Stimulated activated effector memory CD8-positive, alpha-beta T cell treated with anti-CD3 and anti-CD28 coated beads, Interleukin-12 subunit alpha, Interleukin-12 subunit beta, amount 100 ng/mL, for 72 hours (primary cell): Measurements from ENCODE around the gene TMEM186.
A peak's percentile ranks its signal among the peaks of the same experiment; 100 is the strongest.
"Not testable (repeated sequence)": the region's sequence is repeated elsewhere in the genome, so short reads cannot be mapped to it uniquely, and the experiment has no call there.

ENCODE experiments used
- ATAC-seq: fragments of 150-1000 bp; cut with Tn5 transposase; 2 replicates; pipeline ENCODE4 v1.10.0; 2021
- DNase-seq, 2 donors: peaks; one replicate each; pipeline ENCODE4 v3.0.0; 2021 to 2022; ENCODE audit warnings: low spot score in 2 of 2
- H3K27ac Mint-ChIP-seq: one replicate; pipeline ENCODE4 v1.8.0; 2022; ENCODE audit warnings: mild to moderate bottlenecking, mixed read lengths
- H3K36me3 Mint-ChIP-seq: one replicate; pipeline ENCODE4 v1.8.0; 2022; ENCODE audit warnings: mild to moderate bottlenecking, mixed read lengths
- H3K4me1 Mint-ChIP-seq: one replicate; pipeline ENCODE4 v1.8.0; 2022; ENCODE audit warnings: mixed read lengths
- H3K4me3 Mint-ChIP-seq: one replicate; pipeline ENCODE4 v1.8.0; 2022; ENCODE audit warnings: mild to moderate bottlenecking, mixed read lengths
- H3K9me3 Mint-ChIP-seq: one replicate; pipeline ENCODE4 v1.8.0; 2022; ENCODE audit warnings: mixed read lengths

TMEM186 gene

DNA sequence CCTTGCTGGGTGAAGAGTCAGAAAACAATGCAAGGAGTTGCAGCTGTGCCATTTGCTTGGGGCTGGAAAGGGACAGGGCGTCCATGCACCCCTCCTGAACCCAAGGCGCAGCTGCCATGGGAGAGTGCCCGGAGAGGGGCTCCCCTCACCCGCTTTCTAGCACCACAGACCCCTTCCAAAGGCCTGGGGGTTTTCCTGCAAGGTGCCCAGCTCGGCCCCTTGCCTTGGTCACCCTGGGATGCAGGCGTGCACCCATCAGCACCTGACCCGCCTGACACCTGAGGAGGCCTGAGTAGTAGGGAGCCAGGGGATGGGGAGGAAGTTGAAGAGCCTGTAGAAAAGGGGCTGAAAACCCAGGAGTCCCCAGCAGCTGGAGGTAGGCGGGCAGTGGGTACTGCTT lies 30.3 kb downstream of the TMEM186 start:
- DNase-seq = no peak
- no peaks in the 10 kb centered on the region for H3K4me1 Mint-ChIP-seq
- no peak overlapping the region for H3K4me3 Mint-ChIP-seq
- H3K9me3 Mint-ChIP-seq = no peaks in the 10 kb centered on the region
- ATAC-seq = no peak
- H3K36me3 Mint-ChIP-seq = peaks cover 26% of the 10 kb centered on the region
- no peak overlapping the region for H3K27ac Mint-ChIP-seq

DNA sequence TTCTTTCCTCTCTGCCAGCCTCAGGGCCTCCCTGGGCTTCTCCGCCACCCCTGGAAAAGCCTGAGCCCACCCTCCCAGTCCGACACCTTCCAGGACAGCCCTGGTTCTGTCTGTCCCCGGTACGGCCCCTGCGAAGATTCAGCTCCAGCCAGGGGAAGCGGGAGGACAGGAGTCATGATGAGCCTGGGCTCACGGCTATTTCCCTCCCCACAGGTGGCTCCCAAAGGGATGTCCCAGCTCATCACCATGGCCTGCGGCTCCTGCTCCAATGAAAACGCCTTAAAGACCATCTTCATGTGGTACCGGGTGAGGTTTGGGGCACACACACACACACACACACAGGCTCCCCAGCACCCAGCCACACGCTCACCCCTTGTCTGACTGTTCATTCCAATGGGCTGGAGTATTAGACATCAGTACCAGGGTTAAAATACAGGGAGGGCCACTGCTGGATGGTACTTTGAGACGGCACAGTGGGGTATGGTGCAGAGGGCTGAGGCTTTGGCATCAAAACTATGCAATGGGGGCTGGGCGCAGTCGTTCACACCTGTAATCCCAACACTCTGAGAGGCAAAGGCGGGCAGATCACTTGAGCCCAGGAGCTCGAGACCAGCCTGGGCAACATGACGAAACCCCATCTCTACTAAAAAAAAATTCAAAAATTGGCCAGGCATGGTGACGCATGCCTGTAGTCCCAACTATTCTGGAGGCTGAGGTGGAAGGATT lies 32.8 kb downstream of the TMEM186 start:
- no peak overlapping the region for H3K27ac Mint-ChIP-seq
- H3K4me1 Mint-ChIP-seq = no peaks in the 10 kb centered on the region
- no peak overlapping the region for H3K4me3 Mint-ChIP-seq
- H3K36me3 Mint-ChIP-seq = peaks cover 26% of the 10 kb centered on the region
- ATAC-seq (no peak), DNase-seq (no peak)
- H3K9me3 Mint-ChIP-seq = no peaks in the 10 kb centered on the region

- Mint-ChIP-seq H3K4me1 (no peaks in the 10 kb centered on the region), H3K27ac (no peak overlapping the region), H3K4me3 (no peak overlapping the region), H3K36me3 (peaks cover 22% of the 10 kb centered on the region), H3K9me3 (no peaks in the 10 kb centered on the region)
- ATAC-seq = no peak
- no peak for DNase-seq
Observed at GRCh38 chr16:8763899-8764298, 33.5 kb downstream of the TMEM186 start.

GRCh38 chr16:8763083-8763482 lies 34.4 kb downstream of the TMEM186 start:
- Mint-ChIP-seq H3K9me3 (no peaks in the 10 kb centered on the region), H3K4me1 (no peaks in the 10 kb centered on the region), H3K36me3 (peaks cover 19% of the 10 kb centered on the region), H3K4me3 (no peak overlapping the region), H3K27ac (no peak overlapping the region)
- ATAC-seq (no peak), DNase-seq (no peak)

- Mint-ChIP-seq H3K36me3 (peaks cover 19% of the 10 kb centered on the region), H3K27ac (peak overlapping the region; percentile 38), H3K9me3 (no peaks in the 10 kb centered on the region), H3K4me1 (no peaks in the 10 kb centered on the region), H3K4me3 (no peak overlapping the region)
- DNase-seq (no peak), ATAC-seq (no peak)
Observed at GRCh38 chr16:8762254-8762653, 35.2 kb downstream of the TMEM186 start.

DNA sequence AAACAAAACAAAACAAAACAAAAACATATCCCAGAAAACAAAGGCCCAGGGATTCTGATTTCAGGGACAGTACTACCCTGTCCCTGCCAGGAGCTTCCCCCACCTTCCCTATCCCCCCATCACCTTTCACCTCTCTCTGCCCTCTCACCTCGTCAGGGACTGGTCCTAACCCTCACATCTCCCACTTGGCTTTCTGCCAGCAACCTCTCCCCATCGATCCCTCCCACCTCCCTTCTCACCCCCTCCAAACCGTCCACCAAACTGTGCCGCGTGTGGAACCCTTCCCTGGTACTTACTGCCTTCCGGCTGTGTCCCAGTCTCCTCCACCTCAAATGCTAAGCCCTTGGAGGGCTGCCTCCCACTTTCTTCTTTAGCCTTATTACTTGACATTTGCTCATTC lies 36.4 kb downstream of the TMEM186 start:
- DNase-seq = no peak
- Mint-ChIP-seq H3K36me3 (peaks cover 7% of the 10 kb centered on the region), H3K27ac (no peak overlapping the region), H3K9me3 (no peaks in the 10 kb centered on the region), H3K4me3 (no peak overlapping the region), H3K4me1 (no peaks in the 10 kb centered on the region)
- ATAC-seq = no peak

- Mint-ChIP-seq H3K36me3 (peaks cover 5% of the 10 kb centered on the region), H3K4me3 (no peak overlapping the region), H3K27ac (no peak overlapping the region), H3K9me3 (no peaks in the 10 kb centered on the region), H3K4me1 (no peaks in the 10 kb centered on the region)
- no peak for ATAC-seq
- no peak for DNase-seq
Observed at GRCh38 chr16:8760021-8760420, 37.4 kb downstream of the TMEM186 start.

GRCh38 chr16:8758022-8758421 lies 39.4 kb downstream of the TMEM186 start:
- no peak for ATAC-seq
- no peak overlapping the region for H3K4me3 Mint-ChIP-seq
- no peaks in the 10 kb centered on the region for H3K9me3 Mint-ChIP-seq
- DNase-seq = no peak
- H3K36me3 Mint-ChIP-seq = peaks cover 7% of the 10 kb centered on the region
- H3K4me1 Mint-ChIP-seq = no peaks in the 10 kb centered on the region
- H3K27ac Mint-ChIP-seq = no peak overlapping the region

DNA sequence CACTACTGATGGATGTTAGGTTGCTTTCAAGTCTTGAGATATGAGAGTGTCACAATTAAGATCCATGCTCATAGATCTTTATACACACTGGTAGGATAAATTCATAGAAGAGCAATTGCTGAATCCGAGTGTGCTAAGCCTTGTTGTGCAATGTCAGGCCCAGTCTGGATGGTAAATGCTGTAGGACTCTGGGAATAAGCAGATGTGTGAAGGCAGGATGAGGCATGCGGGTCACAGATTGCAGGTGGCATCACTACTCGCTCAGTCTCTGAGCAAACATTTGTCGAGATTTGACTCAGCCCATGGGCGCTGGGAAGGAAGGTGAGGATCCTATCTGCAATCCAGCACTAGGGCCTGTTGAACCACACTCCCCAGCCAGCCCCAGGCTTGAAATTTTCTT lies 40.7 kb downstream of the TMEM186 start:
- H3K36me3 Mint-ChIP-seq = peaks cover 7% of the 10 kb centered on the region

GRCh38 chr16:8753416-8754054 lies 43.9 kb downstream of the TMEM186 start:
- ATAC-seq (no peak), DNase-seq (no peak)
- Mint-ChIP-seq H3K4me1 (no peaks in the 10 kb centered on the region), H3K36me3 (peaks cover 24% of the 10 kb centered on the region), H3K4me3 (no peak overlapping the region), H3K9me3 (no peaks in the 10 kb centered on the region), H3K27ac (no peak overlapping the region)

More for the DNA sequence above, 40.7 kb downstream of the TMEM186 start:
- ATAC-seq (no peak), DNase-seq (no peak)
- Mint-ChIP-seq H3K4me3 (no peak overlapping the region), H3K4me1 (no peaks in the 10 kb centered on the region), H3K9me3 (no peaks in the 10 kb centered on the region), H3K27ac (no peak overlapping the region)

DNA sequence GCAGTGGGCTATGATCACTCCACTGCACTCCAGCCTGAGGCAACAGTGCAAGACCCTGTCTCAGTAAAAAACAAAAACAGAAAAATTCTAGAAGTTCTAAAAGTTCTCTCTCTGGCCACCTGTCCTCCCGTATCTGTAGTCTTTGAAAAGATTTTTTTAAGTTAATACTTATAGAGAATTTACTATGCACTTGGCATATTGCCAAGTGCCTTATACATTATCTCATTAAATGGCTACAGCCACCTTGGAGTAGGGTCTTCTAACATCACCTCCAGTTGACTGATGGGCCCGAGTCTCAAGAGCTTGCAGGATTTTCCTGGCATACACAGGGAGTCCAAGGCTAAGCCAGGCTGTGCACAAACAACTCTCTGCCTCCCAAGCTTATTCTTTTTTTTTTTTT lies 44.7 kb downstream of the TMEM186 start:
- H3K4me3 Mint-ChIP-seq = no peak overlapping the region
- H3K4me1 Mint-ChIP-seq = no peaks in the 10 kb centered on the region
- DNase-seq (no peak), ATAC-seq (no peak)
- H3K9me3 Mint-ChIP-seq = no peaks in the 10 kb centered on the region
- H3K27ac Mint-ChIP-seq = no peak overlapping the region
- H3K36me3 Mint-ChIP-seq = peaks cover 24% of the 10 kb centered on the region

DNA sequence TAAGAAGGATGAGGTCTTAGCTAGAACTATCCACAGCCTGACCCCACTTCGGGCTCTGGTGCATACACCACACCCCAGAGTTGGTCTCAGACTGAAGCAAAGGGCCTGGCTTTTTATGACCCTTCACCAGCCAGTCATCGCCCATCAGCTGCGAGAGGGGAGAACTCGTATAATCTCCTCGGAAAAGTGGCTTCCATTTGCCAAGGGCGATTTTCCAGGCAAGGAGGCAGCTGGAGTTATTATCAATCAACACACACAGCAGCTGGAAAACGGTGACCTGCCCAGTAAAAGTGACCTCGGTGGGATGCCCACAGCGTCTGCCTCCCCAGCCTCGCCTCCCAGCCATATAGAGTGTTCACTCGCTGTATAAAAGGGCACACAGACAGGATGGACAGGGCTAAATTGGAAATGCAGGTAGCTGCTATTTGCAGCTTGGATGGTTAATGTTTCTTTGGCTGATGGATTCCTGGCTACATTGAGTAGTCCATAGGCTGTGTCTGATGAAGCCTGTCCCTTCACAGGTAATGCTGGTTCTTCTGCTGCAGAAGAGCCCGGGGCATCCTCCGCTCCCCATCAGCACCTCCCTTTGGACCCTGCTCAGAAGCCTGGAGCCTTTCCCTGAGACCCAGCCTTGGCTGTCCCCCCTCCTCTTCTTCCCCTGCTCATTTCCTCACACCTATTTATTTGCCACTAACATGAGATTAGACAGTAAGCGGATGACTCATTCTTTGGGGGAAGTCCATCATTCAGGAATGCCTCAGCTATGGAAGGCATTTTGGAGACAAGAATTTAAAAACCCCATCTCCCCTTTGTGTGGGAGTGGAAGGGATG lies 45.7 kb downstream of the TMEM186 start:
- DNase-seq = no peak
- Mint-ChIP-seq H3K4me3 (no peak overlapping the region), H3K9me3 (no peaks in the 10 kb centered on the region), H3K36me3 (peaks cover 24% of the 10 kb centered on the region), H3K4me1 (no peaks in the 10 kb centered on the region), H3K27ac (no peak overlapping the region)
- no peak for ATAC-seq

GRCh38 chr16:8748944-8749343 lies 48.5 kb downstream of the TMEM186 start:
- H3K4me1 Mint-ChIP-seq, H3K9me3 Mint-ChIP-seq, H3K4me3 Mint-ChIP-seq, DNase-seq, ATAC-seq, H3K27ac Mint-ChIP-seq: not testable (repeated sequence)
- peaks cover 17% of the 10 kb centered on the region for H3K36me3 Mint-ChIP-seq
